Tibial nerve (tissue), 4 donors: ENCODE data around the gene MXD4. TPM values are rescaled to one million over a fixed set of nuclear protein-coding genes. Genes with fewer than 3 reads are reported as not detected.

Experiments used
- DNase-seq, 2 donors: peaks; one replicate each; pipeline ENCODE4 v3.0.0-alpha.2; 2019; ENCODE audit warnings: low spot score in 2 of 2
- H3K27ac ChIP-seq, 4 donors: fragments of 200-600 bp; sonication (generic) in 3 of 4; one replicate each; pipeline ENCODE4 v1.5.1; 2017 to 2019; ENCODE audit warnings: mild to moderate bottlenecking in 1 of 4
- H3K27me3 ChIP-seq, 2 donors: fragments of 200-600 bp; sonication (generic) in 1 of 2; one replicate each; pipeline versions ENCODE4 v1.5.1 to v1.6.0; 2017 to 2019
- H3K36me3 ChIP-seq, 3 donors: fragments of 200-600 bp; sonication (generic); one replicate each; pipeline ENCODE4 v1.5.1; 2018 to 2019
- H3K4me1 ChIP-seq, 4 donors: fragments of 200-600 bp; sonication (generic) in 3 of 4; one replicate each; pipeline ENCODE4 v1.5.1; 2017 to 2019
- H3K4me3 ChIP-seq, 4 donors: fragments of 200-600 bp; sonication (generic) in 3 of 4; one replicate each; pipeline ENCODE4 v1.5.1; 2017 to 2019; ENCODE audit warnings: mild to moderate bottlenecking in 1 of 4, moderate library complexity in 1 of 4
- H3K9me3 ChIP-seq, 4 donors: fragments of 200-600 bp; sonication (generic) in 3 of 4; one replicate each; pipeline ENCODE4 v1.5.1; 2017 to 2019
- CTCF ChIP-seq, 5 experiments: fragments of 200-600 bp in 3 of 5; fragments of 450-650 bp in 2 of 5; sonication (generic) in 3 of 5; IDR thresholded peaks; one replicate each; pipeline ENCODE4 v1.5.1; 2016 to 2019; ENCODE audit warnings: antibody characterized with exemption in 5 of 5, mild to moderate bottlenecking in 3 of 5, moderate library complexity in 2 of 5
- EP300 ChIP-seq, 2 donors: sonication (generic); formaldehyde crosslinking; IDR thresholded peaks; one replicate each; pipeline ENCODE4 v1.6.1; 2017; ENCODE audit warnings: antibody characterized with exemption in 2 of 2, mild to moderate bottlenecking in 1 of 2
- POLR2A ChIP-seq, 2 donors: fragments of 450-650 bp; IDR thresholded peaks; one replicate each; pipeline ENCODE4 v1.6.1; 2017; ENCODE audit warnings: antibody characterized with exemption in 2 of 2, mild to moderate bottlenecking in 2 of 2, moderate library complexity in 2 of 2
- WGBS, 2 donors: methylation state at CpG; one replicate each; pipeline ENCODE4 v1.1.5; 2018; 5-methylcytosine and 5-hydroxymethylcytosine counted together
- total RNA-seq, 4 donors: library from RNA; depleted of rRNA; stranded (reverse); fragments of >200 nt; gene quantifications; one replicate each; pipeline ENCODE4 v1.1.0, GENCODE V29; 2016

MXD4 gene
- total RNA-seq, 4 donors from 2014 or later = 62.4 to 77.1 (median 62.9) TPM

- Histone ChIP-seq H3K27me3 (no peaks in the 10 kb centered on the region), H3K4me3 (no peak overlapping the region), H3K36me3 (peaks cover 4 to 76% (median 16%) of the 10 kb centered on the region in 3 donors), H3K27ac (peak overlapping the region in 1 of 4 donors; percentile 50), H3K4me1 (peaks cover 0 to 54% (median 37%) of the 10 kb centered on the region in 4 donors), H3K9me3 (no peaks in the 10 kb centered on the region)
- WGBS, 2 donors = 70 to 76% methylated on average over 25 to 27 of the region's 32 CpGs
- peak; percentile 3 to 10 for DNase-seq
- no peak for TF ChIP-seq POLR2A (IDR thresholded peaks at IDR 0.05)
These were observed 8.5 kb downstream of the MXD4 start for GRCh38 chr4:2253160-2254084.

DNA sequence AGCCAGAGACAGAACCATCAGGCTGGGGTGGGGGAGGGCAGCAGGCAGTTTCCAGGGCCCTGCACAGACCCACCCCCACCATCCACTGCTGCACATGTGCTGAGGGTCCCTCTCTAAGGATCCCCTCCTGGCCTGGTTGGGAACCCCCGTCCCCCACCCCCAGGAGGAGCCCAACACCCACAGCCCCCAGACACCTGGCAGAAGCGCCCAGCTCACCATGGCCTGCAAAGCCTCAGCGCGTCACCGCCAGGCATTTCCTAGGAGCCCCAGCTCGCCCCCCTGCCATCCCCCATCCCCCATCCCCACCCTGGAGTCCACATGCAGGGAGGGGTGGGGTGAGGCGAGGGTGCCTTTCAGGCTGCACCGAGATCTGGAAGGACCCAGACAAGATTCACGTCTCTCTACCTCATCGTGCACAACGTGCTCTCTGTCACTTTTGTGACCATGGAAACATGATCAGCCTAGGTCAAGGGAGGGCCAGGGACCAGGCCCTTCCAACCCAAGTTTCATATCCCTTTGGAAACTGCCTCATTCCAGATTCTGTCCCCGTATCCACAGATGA is 9.3 kb downstream of the MXD4 start:
- no peak for DNase-seq
- TF ChIP-seq CTCF (IDR thresholded peaks at IDR 0.05) = no peak
- TF ChIP-seq POLR2A (IDR thresholded peaks at IDR 0.05) = no peak
- TF ChIP-seq EP300 (IDR thresholded peaks at IDR 0.05) = no peak
- H3K9me3 ChIP-seq = no peaks in the 10 kb centered on the region
- peaks cover 4 to 78% (median 16%) of the 10 kb centered on the region in 3 donors for H3K36me3 ChIP-seq
- no peaks in the 10 kb centered on the region for H3K27me3 ChIP-seq
- peak overlapping the region in 2 of 4 donors; percentile 50 to 52 for H3K27ac ChIP-seq
- H3K4me3 ChIP-seq = no peak overlapping the region
- H3K4me1 ChIP-seq = peaks cover 0 to 46% (median 29%) of the 10 kb centered on the region in 4 donors
- WGBS, 2 donors = 77 to 82% methylated on average over 11 to 12 of the region's 12 CpGs

DNA sequence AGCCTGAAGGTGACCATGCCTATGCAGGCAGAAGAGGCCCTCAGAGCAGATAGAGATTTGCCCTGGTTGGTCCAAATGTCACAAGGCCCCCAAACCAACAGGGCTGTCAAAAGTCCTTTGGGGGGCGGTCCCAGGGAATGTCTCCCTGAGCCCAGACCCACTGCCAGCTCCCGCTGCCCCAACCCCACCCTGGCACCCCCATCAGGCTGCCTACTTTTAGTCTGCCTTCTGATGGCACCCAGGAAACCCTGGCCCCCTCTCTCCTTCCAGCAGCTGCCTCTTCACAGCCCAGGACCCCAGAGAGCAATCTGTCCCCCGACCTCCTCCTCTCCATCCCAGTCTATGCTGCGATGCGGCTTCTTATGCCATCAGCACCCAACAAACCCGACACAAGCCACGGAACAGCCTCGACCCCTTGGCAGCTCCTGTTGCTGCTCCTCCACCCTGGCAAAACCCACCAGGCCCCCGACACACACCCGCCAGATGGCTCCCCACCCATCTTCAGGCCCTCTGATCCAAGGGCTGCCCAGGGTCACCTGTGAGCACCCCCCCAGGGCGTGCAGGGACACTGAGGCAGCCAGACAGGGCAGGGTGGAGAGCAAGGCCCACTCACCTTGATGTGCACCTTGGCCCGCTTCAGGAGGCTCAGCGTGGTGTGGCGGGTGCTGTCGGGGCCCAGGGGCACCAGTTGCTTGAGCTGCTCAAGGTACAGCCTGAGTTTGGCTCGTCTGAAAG is 9.9 kb downstream of the MXD4 start:
- Histone ChIP-seq H3K4me3 (no peak overlapping the region), H3K9me3 (no peaks in the 10 kb centered on the region), H3K27me3 (no peaks in the 10 kb centered on the region), H3K4me1 (peaks cover 0 to 39% (median 23%) of the 10 kb centered on the region in 4 donors), H3K27ac (peak overlapping the region in 2 of 4 donors; percentile 50 to 52), H3K36me3 (peaks cover 4 to 84% (median 16%) of the 10 kb centered on the region in 3 donors)
- WGBS, 2 donors = 91 to 95% methylated on average over 15 to 16 of the region's 16 CpGs
- TF ChIP-seq EP300 (IDR thresholded peaks at IDR 0.05) (no peak), CTCF (IDR thresholded peaks at IDR 0.05) (no peak), POLR2A (IDR thresholded peaks at IDR 0.05) (no peak)
- peak in 1 of 2 donors; percentile 2 for DNase-seq

DNA sequence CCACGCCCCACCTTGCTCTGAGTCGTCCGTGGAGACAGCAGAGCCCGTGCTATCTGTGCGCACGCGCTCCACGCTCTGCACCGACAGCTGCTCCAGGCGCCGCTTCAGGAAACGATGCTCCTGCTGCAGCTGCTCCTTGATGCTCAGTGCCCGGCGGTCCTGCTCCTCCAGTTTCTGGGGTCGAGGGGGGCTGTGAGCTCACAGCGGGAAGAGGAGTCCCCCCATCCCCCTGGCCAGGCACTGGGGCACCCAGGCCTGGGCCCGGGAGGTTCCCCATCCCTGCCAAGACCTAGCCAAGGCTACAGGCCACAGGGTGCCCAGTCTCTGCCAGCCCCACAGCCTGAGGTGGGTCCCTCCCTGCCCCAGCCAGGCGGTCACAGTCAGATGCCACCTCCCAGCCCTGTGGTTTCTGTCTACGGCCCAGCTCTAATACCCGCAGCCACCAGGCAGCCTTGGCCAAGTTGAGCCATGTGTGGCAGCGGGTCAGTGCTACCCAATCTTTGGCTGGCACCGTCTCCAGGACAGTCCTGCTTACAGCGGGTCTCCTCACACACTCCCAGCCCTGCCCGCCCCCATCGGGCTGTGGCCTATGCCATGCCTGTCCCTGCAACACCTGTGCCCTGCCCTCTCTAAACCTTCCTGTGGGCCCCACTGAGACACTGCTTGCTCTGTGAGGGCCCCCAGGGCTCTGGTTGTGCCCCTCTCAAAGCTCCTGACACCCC is 10.7 kb downstream of the MXD4 start:
- no peaks in the 10 kb centered on the region for H3K9me3 ChIP-seq
- no peak overlapping the region for H3K4me3 ChIP-seq
- TF ChIP-seq POLR2A (IDR thresholded peaks at IDR 0.05) (no peak), EP300 (IDR thresholded peaks at IDR 0.05) (no peak), CTCF (IDR thresholded peaks at IDR 0.05) (no peak)
- peaks cover 0 to 39% (median 17%) of the 10 kb centered on the region in 4 donors for H3K4me1 ChIP-seq
- H3K27ac ChIP-seq = no peak overlapping the region
- H3K27me3 ChIP-seq = no peaks in the 10 kb centered on the region
- peak in 1 of 2 donors; percentile 8 for DNase-seq
- WGBS, 2 donors = 89% methylated on average over 10 to 21 of the region's 25 CpGs
- H3K36me3 ChIP-seq = peaks cover 4 to 87% (median 16%) of the 10 kb centered on the region in 3 donors
